HG02759 (cell line): ENCODE data around the gene DCUN1D5.

Source experiments
- ATAC-seq: cut with Tn5 transposase; IDR thresholded peaks from one replicate; pipeline ENCODE4 v1.9.1; 2021; ENCODE audit warnings: mild to moderate bottlenecking, moderate library complexity; ENCODE audit not compliant: unreplicated experiment

Gene DCUN1D5

GRCh38 chr11:103055221-103055890, 36.6 kb downstream of the DCUN1D5 start:
- ATAC-seq: peak; percentile 53

GRCh38 chr11:103053997-103054396, 38.0 kb downstream of the DCUN1D5 start:
- ATAC-seq: no peak

GRCh38 chr11:103051981-103052380, 40.0 kb downstream of the DCUN1D5 start:
- no peak for ATAC-seq

- peak; percentile 58 for ATAC-seq
Measured at GRCh38 chr11:103051151-103051801, 40.7 kb downstream of the DCUN1D5 start.

GRCh38 chr11:103050351-103050750, 41.6 kb downstream of the DCUN1D5 start:
- no peak for ATAC-seq

- ATAC-seq: no peak
Measured at GRCh38 chr11:103047837-103048236, 44.1 kb downstream of the DCUN1D5 start.

GRCh38 chr11:103043826-103044678, 47.9 kb downstream of the DCUN1D5 start:
- ATAC-seq: no peak

GRCh38 chr11:103042161-103042560, 49.8 kb downstream of the DCUN1D5 start:
- ATAC-seq: no peak

- ATAC-seq: peak; percentile 98
Measured at GRCh38 chr11:103035791-103036434, 56.0 kb downstream of the DCUN1D5 start.

GRCh38 chr11:103035216-103035615, 56.7 kb downstream of the DCUN1D5 start:
- no peak for ATAC-seq

GRCh38 chr11:103031834-103032233, 60.1 kb downstream of the DCUN1D5 start:
- ATAC-seq: no peak

- no peak for ATAC-seq
Measured at GRCh38 chr11:103029401-103029800, 62.6 kb downstream of the DCUN1D5 start.

GRCh38 chr11:103028304-103029020, 63.5 kb downstream of the DCUN1D5 start:
- ATAC-seq: peak; percentile 98

- ATAC-seq: no peak
Measured at GRCh38 chr11:103024086-103024485, 67.9 kb downstream of the DCUN1D5 start.

- no peak for ATAC-seq
Measured at GRCh38 chr11:103016031-103016430, 75.9 kb downstream of the DCUN1D5 start.

- no peak for ATAC-seq
Measured at GRCh38 chr11:103013421-103013820, 78.5 kb downstream of the DCUN1D5 start.
